ENCODE measurements around the gene SPATA31D3. TPM values are rescaled to one million over a fixed set of nuclear protein-coding genes. Genes with fewer than 3 reads are reported as not detected.
A peak's percentile ranks its signal among the peaks of the same experiment; 100 is the strongest.

The SPATA31D3 gene
- polyA plus RNA-seq, 3 donors = not detected

- Histone ChIP-seq H3K4me1 (ENCODE audit: control insufficient read depth in 1 of 2, insufficient read depth in 2 of 2, low read length in 2 of 2) (no peaks in the 10 kb centered on the region), H4K20me1 (ENCODE audit: insufficient read depth, low read length) (no peaks in the 10 kb centered on the region), H3K9ac (ENCODE audit: insufficient read depth, low read length, poor library complexity, severe bottlenecking) (no peak overlapping the region), H3K27ac (ENCODE audit: low read depth in 1 of 2, low read length in 2 of 2) (no peak overlapping the region), H3K36me3 (replicated peaks in 1 of 2; ENCODE audit: control insufficient read depth in 1 of 2, insufficient read depth in 2 of 2, low read length in 2 of 2) (no peaks in the 10 kb centered on the region), H3K4me3 (replicated peaks in 1 of 3; ENCODE audit: low read depth in 2 of 3, low read length in 3 of 3) (no peak overlapping the region), H3K4me2 (replicated peaks; ENCODE audit: extremely low read depth, low read length, poor library complexity, severe bottlenecking) (no peak overlapping the region), H3K9me3 (replicated peaks in 1 of 2; ENCODE audit: control insufficient read depth in 1 of 2, insufficient read depth in 1 of 2, low read length in 2 of 2) (peaks cover 20 to 22% of the 10 kb centered on the region in 2 donors), H3K27me3 (ENCODE audit: control insufficient read depth in 2 of 2, insufficient read depth in 2 of 2, low read length in 2 of 2) (no peaks in the 10 kb centered on the region), H2AFZ (ENCODE audit: insufficient read depth, low read depth, low read length, poor library complexity, severe bottlenecking) (no peak overlapping the region), H3K79me2 (ENCODE audit: insufficient read depth, low read length) (no peaks in the 10 kb centered on the region)
- DNase-seq = no peak
- peaks cover 2 to 24% (median 14%) of the 10 kb centered on the region in 7 donors for H3K9me3 Mint-ChIP-seq
- intact Hi-C loops (cut with micrococcal nuclease) = no loop called here
- no peaks in the 10 kb centered on the region for H3K36me3 Mint-ChIP-seq
- no CpG with 5 or more reads among the region's 2 CpGs for WGBS (ENCODE audit: insufficient coverage)
- no peaks in the 10 kb centered on the region for H3K4me1 Mint-ChIP-seq
- no peak overlapping the region for H3K4me3 Mint-ChIP-seq
- TF ChIP-seq, protein P1, sequence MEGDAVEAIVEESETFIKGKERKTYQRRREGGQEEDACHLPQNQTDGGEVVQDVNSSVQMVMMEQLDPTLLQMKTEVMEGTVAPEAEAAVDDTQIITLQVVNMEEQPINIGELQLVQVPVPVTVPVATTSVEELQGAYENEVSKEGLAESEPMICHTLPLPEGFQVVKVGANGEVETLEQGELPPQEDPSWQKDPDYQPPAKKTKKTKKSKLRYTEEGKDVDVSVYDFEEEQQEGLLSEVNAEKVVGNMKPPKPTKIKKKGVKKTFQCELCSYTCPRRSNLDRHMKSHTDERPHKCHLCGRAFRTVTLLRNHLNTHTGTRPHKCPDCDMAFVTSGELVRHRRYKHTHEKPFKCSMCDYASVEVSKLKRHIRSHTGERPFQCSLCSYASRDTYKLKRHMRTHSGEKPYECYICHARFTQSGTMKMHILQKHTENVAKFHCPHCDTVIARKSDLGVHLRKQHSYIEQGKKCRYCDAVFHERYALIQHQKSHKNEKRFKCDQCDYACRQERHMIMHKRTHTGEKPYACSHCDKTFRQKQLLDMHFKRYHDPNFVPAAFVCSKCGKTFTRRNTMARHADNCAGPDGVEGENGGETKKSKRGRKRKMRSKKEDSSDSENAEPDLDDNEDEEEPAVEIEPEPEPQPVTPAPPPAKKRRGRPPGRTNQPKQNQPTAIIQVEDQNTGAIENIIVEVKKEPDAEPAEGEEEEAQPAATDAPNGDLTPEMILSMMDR (IDR thresholded peaks at IDR 0.05) = no peak
- no peaks in the 10 kb centered on the region for H3K27me3 Mint-ChIP-seq (ENCODE audit: low read depth in 3 of 3)
- H3K27ac Mint-ChIP-seq = no peak overlapping the region
Observed at GRCh38 chr9:81979196-81979595, 35.9 kb downstream of the SPATA31D3 start.

- Mint-ChIP-seq H3K4me1 (no peaks in the 10 kb centered on the region), H3K4me3 (no peak overlapping the region), H3K36me3 (no peaks in the 10 kb centered on the region), H3K9me3 (peaks cover 2 to 24% (median 13%) of the 10 kb centered on the region in 7 donors), H3K27me3 (ENCODE audit: low read depth in 3 of 3) (no peaks in the 10 kb centered on the region), H3K27ac (peak overlapping the region in 1 of 7 donors; percentile 50)
- no peak overlapping the region for H3K27ac ChIP-seq (ENCODE audit: low read depth in 1 of 2, low read length in 2 of 2)
- no peak overlapping the region for H3K4me2 ChIP-seq (replicated peaks; ENCODE audit: extremely low read depth, low read length, poor library complexity, severe bottlenecking)
- no peaks in the 10 kb centered on the region for H3K4me1 ChIP-seq (ENCODE audit: control insufficient read depth in 1 of 2, insufficient read depth in 2 of 2, low read length in 2 of 2)
- no peaks in the 10 kb centered on the region for H3K36me3 ChIP-seq (replicated peaks in 1 of 2; ENCODE audit: control insufficient read depth in 1 of 2, insufficient read depth in 2 of 2, low read length in 2 of 2)
- TF ChIP-seq, protein P1 (IDR thresholded peaks at IDR 0.05) = no peak
- no peak for DNase-seq
- peaks cover 10 to 20% of the 10 kb centered on the region in 2 donors for H3K9me3 ChIP-seq (replicated peaks in 1 of 2; ENCODE audit: control insufficient read depth in 1 of 2, insufficient read depth in 1 of 2, low read length in 2 of 2)
- intact Hi-C loops (cut with micrococcal nuclease) = no loop called here
- H2AFZ ChIP-seq (ENCODE audit: insufficient read depth, low read depth, low read length, poor library complexity, severe bottlenecking) = no peak overlapping the region
- H3K79me2 ChIP-seq (ENCODE audit: insufficient read depth, low read length) = no peaks in the 10 kb centered on the region
- H3K9ac ChIP-seq (ENCODE audit: insufficient read depth, low read length, poor library complexity, severe bottlenecking) = no peak overlapping the region
- no peaks in the 10 kb centered on the region for H3K27me3 ChIP-seq (ENCODE audit: control insufficient read depth in 2 of 2, insufficient read depth in 2 of 2, low read length in 2 of 2)
- H3K4me3 ChIP-seq (replicated peaks in 1 of 3; ENCODE audit: low read depth in 2 of 3, low read length in 3 of 3) = no peak overlapping the region
- no peaks in the 10 kb centered on the region for H4K20me1 ChIP-seq (ENCODE audit: insufficient read depth, low read length)
Observed at GRCh38 chr9:81980568-81980967, 37.3 kb downstream of the SPATA31D3 start.
